Esophagus squamous epithelium (tissue), 5 donors: ENCODE measurements around the gene BANP. TPM values are rescaled to one million over a fixed set of nuclear protein-coding genes. Genes with fewer than 3 reads are reported as not detected.
A peak's percentile ranks its signal among the peaks of the same experiment; 100 is the strongest.

Experiments
- DNase-seq: peaks from one replicate; lab custom pipeline; 2025; lab: John Stamatoyannopoulos, UW
- H3K27ac ChIP-seq, 4 donors: fragments of 200-600 bp; sonication (generic); one replicate each; pipeline ENCODE4 v1.5.1; 2016 to 2019; ENCODE audit warnings: mild to moderate bottlenecking in 1 of 4
- H3K27me3 ChIP-seq, 4 donors: fragments of 200-600 bp; sonication (generic); 1 replicate in 3 of 4; 2 replicates in 1 of 4; pipeline versions ENCODE4 v1.5.1 to v1.6.0; 2017 to 2021; ENCODE audit warnings: antibody characterized with exemption in 1 of 4
- H3K36me3 ChIP-seq, 3 donors: fragments of 200-600 bp; sonication (generic); one replicate each; pipeline ENCODE4 v1.5.1; 2016 to 2019
- H3K4me1 ChIP-seq, 3 donors: fragments of 200-600 bp; sonication (generic); one replicate each; pipeline ENCODE4 v1.5.1; 2017 to 2019
- H3K4me3 ChIP-seq, 4 donors: fragments of 200-600 bp; sonication (generic); 1 replicate in 3 of 4; 2 replicates in 1 of 4; pipeline ENCODE4 v1.5.1; 2016 to 2019; ENCODE audit warnings: mild to moderate bottlenecking in 2 of 4, moderate library complexity in 1 of 4
- H3K9me3 ChIP-seq, 3 donors: fragments of 200-600 bp; sonication (generic); one replicate each; pipeline ENCODE4 v1.5.1; 2016 to 2019
- POLR2A ChIP-seq, 4 donors: fragments of 450-650 bp; IDR thresholded peaks; one replicate each; pipeline ENCODE4 v1.6.1; 2017; ENCODE audit warnings: antibody characterized with exemption in 4 of 4, mild to moderate bottlenecking in 4 of 4, moderate library complexity in 3 of 4
- WGBS, 2 donors: methylation state at CpG; one replicate each; pipeline ENCODE4 v1.1.5; 2018; 5-methylcytosine and 5-hydroxymethylcytosine counted together
- intact Hi-C: fragments of 100-400 bp; cut with DNase I; formaldehyde crosslinking; loops from one replicate; pipeline ENCODE4 v1.15.0; 2022
- total RNA-seq, 4 donors: library from RNA; depleted of rRNA; stranded (reverse); fragments of >200 nt; gene quantifications; one replicate each; pipeline ENCODE4 v1.1.0, GENCODE V29; 2016
- TF ChIP-seq, protein P1 (sequence below), 6 experiments: fragments of 450-650 bp in 4 of 6; fragments of 200-600 bp in 2 of 6; sonication (generic) in 2 of 6; IDR thresholded peaks; one replicate each; pipeline ENCODE4 v1.5.1; 2016 to 2019; ENCODE audit warnings: antibody characterized with exemption in 6 of 6, mild to moderate bottlenecking in 4 of 6, moderate library complexity in 4 of 6
- donor health status: DM: yes; HTN: yes; CAD: no.

BANP gene
- total RNA-seq, 4 donors from 2014 or later: 13.8 to 19.9 (median 14.1) TPM

DNA sequence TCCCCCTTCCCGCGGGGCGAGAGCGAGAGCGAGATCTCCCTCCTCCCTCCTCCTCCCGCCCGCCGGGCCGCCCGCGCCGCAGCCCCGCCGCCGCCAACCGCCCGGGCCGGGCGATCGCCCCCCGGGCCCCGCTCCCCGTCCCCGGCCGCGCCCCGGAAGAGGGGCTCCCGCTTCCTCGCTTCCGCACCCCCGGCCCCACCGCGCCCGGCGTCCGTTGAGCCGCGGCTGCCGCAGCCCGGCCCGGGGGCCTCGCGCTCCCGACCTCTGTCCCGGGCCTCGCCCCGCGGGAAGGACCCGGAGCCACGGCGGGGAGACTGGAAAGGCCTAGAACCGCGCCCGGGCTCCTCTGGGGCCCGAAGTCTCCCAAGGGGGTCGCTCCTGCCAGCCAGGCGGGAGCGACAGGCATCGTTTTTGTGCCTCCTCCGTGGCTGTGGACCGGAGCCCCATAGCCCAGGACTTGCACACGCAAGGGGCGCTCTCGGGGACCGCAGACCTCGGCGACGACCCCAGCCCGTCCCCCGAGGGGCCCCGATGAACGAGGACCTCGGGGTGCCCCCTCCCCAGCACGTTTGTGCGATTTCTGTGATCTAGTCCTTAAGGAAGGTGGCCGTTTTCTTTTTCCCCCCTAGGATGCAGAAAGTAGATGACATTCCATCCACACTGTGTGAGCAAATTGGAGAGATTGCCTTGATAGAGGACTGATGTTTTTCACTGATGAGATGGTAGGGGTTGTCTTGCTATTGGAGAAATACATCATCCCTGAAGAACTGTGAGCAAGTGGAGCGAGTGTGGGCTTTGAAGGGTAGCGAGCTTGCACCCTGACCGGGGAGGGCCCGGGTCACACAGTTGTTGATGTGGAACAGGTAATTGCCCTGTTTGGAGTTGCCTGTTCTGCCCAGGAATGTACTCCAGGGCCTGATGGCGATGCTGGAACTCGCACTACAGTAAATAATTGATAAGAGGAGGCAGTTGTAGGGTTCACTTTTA is 611 bp downstream of the BANP start:
- peaks cover 20 to 57% (median 40%) of the 10 kb centered on the region in 3 donors for H3K4me1 ChIP-seq

GRCh38 chr16:87952751-87953150 is 1.5 kb downstream of the BANP start:
- H3K4me3 ChIP-seq: peak overlapping the region in 2 of 4 donors; percentile 95 to 99
- H3K27me3 ChIP-seq: no peaks in the 10 kb centered on the region
- peaks cover 0 to 26% (median 0%) of the 10 kb centered on the region in 3 donors for H3K36me3 ChIP-seq
- 87 to 92% methylated on average over 16 of the region's 16 CpGs for WGBS, 2 donors
- intact Hi-C loops: no loop called here
- no peak for DNase-seq
- TF ChIP-seq, protein P1, sequence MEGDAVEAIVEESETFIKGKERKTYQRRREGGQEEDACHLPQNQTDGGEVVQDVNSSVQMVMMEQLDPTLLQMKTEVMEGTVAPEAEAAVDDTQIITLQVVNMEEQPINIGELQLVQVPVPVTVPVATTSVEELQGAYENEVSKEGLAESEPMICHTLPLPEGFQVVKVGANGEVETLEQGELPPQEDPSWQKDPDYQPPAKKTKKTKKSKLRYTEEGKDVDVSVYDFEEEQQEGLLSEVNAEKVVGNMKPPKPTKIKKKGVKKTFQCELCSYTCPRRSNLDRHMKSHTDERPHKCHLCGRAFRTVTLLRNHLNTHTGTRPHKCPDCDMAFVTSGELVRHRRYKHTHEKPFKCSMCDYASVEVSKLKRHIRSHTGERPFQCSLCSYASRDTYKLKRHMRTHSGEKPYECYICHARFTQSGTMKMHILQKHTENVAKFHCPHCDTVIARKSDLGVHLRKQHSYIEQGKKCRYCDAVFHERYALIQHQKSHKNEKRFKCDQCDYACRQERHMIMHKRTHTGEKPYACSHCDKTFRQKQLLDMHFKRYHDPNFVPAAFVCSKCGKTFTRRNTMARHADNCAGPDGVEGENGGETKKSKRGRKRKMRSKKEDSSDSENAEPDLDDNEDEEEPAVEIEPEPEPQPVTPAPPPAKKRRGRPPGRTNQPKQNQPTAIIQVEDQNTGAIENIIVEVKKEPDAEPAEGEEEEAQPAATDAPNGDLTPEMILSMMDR (IDR thresholded peaks at IDR 0.05): no peak
- TF ChIP-seq POLR2A (IDR thresholded peaks at IDR 0.05): no peak
- H3K27ac ChIP-seq: peak overlapping the region in 3 of 4 donors; percentile 98 to 100 (median 99)
- peaks cover 20 to 62% (median 40%) of the 10 kb centered on the region in 3 donors for H3K4me1 ChIP-seq
- H3K9me3 ChIP-seq: no peaks in the 10 kb centered on the region

More for the DNA sequence above, 611 bp downstream of the BANP start:
- Histone ChIP-seq H3K9me3 (no peaks in the 10 kb centered on the region), H3K36me3 (peaks cover 0 to 16% (median 0%) of the 10 kb centered on the region in 3 donors), H3K27ac (peak overlapping the region; percentile 98 to 100 (median 98)), H3K27me3 (no peaks in the 10 kb centered on the region), H3K4me3 (peak overlapping the region; percentile 91 to 99 (median 95))
- intact Hi-C loops: no loop called here
- TF ChIP-seq POLR2A (IDR thresholded peaks at IDR 0.05): no peak
- TF ChIP-seq, protein P1 (IDR thresholded peaks at IDR 0.05): peak in 1 of 6 experiments; percentile 13
- 8 to 25% methylated on average over 6 to 7 of the region's 82 CpGs for WGBS, 2 donors
- DNase-seq: no peak

GRCh38 chr16:87953308-87954215 is 2.3 kb downstream of the BANP start:
- peak in 1 of 4 donors; percentile 39 for TF ChIP-seq POLR2A (IDR thresholded peaks at IDR 0.05)
- TF ChIP-seq, protein P1 (IDR thresholded peaks at IDR 0.05): no peak
- 58 to 62% methylated on average over 15 of the region's 15 CpGs for WGBS, 2 donors
- Histone ChIP-seq H3K27me3 (no peaks in the 10 kb centered on the region), H3K4me3 (no peak overlapping the region), H3K9me3 (no peaks in the 10 kb centered on the region), H3K27ac (peak overlapping the region; percentile 18 to 99 (median 66)), H3K4me1 (peaks cover 20 to 65% (median 40%) of the 10 kb centered on the region in 3 donors), H3K36me3 (peaks cover 0 to 26% (median 0%) of the 10 kb centered on the region in 3 donors)
- intact Hi-C loops: no loop called here
- no peak for DNase-seq

GRCh38 chr16:87954361-87954760 is 3.1 kb downstream of the BANP start:
- H3K27ac ChIP-seq: peak overlapping the region; percentile 18 to 99 (median 71)

More at GRCh38 chr16:87954361-87954760, 3.1 kb downstream of the BANP start:
- 40 to 48% methylated on average over 2 to 11 of the region's 14 CpGs for WGBS, 2 donors
- H3K27me3 ChIP-seq: no peaks in the 10 kb centered on the region
- DNase-seq: no peak
- TF ChIP-seq, protein P1 (IDR thresholded peaks at IDR 0.05): no peak
- no peak for TF ChIP-seq POLR2A (IDR thresholded peaks at IDR 0.05)
- peaks cover 0 to 26% (median 0%) of the 10 kb centered on the region in 3 donors for H3K36me3 ChIP-seq
- peak overlapping the region in 1 of 4 donors; percentile 4 for H3K4me3 ChIP-seq
- H3K4me1 ChIP-seq: peaks cover 20 to 73% (median 40%) of the 10 kb centered on the region in 3 donors
- no peaks in the 10 kb centered on the region for H3K9me3 ChIP-seq
- intact Hi-C loops: no loop called here
